ENCODE results near the gene RHOH. TPM values are rescaled to one million over a fixed set of nuclear protein-coding genes. Genes with fewer than 3 reads are reported as not detected.

Gene RHOH
- total and polyA plus RNA-seq, 9 of the 15 experiments (the other 6 are each of a cell fraction or from before 2014, with no cell fraction given), result 14.3 to 37.7 (median 23.2) TPM

DNA sequence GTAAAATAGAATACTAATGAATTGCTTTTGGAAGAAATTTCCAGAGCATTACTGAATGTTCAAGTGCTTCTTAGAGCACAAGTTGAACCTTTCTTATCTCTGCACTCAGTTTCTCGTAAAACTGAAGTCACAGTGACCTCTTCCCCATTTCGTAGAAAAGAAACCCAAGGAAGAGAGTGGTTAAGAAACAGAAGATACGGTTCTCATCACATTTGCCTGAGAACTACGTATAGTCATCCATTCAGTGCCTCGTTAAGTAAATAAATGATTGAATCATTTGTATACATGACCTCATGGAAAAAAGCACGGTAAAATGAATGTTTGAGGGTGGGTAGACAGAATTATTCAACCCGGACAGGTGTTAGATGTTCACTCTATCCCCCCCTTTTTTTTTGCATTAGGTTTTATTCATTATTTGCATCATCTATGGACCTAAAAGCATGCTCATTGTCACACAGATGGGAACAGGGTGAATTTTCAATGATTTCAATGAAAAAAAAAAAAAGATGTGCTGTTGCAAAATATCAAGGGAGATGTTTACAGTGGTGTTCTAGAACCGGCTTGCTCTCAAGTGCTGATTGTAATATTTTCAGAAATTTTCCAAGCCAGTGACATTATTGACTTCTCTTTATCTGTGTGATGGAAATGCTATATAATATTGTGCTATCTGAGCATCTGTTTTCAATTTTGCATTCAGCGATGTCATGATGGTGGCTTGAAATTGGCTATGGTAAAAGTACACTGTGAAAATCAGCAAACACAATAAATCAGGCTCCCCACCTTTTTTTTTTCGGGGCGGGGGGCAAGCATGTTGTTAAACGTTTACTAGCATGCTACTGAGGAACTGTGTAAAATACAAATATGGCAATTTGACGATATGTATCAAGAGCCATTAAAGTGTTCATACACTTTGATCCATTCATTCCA is 4.3 kb downstream of the RHOH start (continued):
- TF ChIP-seq, protein P1, sequence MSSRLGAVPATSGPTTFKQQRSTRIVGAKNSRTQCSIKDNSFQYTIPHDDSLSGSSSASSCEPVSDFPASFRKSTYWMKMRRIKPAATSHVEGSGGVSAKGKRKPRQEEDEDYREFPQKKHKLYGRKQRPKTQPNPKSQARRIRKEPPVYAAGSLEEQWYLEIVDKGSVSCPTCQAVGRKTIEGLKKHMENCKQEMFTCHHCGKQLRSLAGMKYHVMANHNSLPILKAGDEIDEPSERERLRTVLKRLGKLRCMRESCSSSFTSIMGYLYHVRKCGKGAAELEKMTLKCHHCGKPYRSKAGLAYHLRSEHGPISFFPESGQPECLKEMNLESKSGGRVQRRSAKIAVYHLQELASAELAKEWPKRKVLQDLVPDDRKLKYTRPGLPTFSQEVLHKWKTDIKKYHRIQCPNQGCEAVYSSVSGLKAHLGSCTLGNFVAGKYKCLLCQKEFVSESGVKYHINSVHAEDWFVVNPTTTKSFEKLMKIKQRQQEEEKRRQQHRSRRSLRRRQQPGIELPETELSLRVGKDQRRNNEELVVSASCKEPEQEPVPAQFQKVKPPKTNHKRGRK (tag; IDR thresholded peaks at IDR 0.05), result no peak
- TF ChIP-seq MYC (IDR thresholded peaks at IDR 0.05; ENCODE audit: low read depth, low read length), result peak; percentile 54; the same call in 1 of the 2 replicates
- TF ChIP-seq MYC (CRISPR knock-in tag; IDR thresholded peaks at IDR 0.05; ENCODE audit: borderline replicate concordance, low read depth), result no peak
- TF ChIP-seq ESRRA (IDR thresholded peaks at IDR 0.05; ENCODE audit: borderline replicate concordance, low read depth), result peak; percentile 67; the same call in 1 of the 2 replicates
- no peak for TF ChIP-seq ZNF668 (CRISPR knock-in tag; IDR thresholded peaks at IDR 0.05)
- peak; percentile 82 for TF ChIP-seq ARID1B (IDR thresholded peaks at IDR 0.05)
- no peak for TF ChIP-seq NRF1 (conservative IDR thresholded peaks at IDR 0.05 in 1 of 2, IDR thresholded peaks at IDR 0.05 in 1 of 2)
- TF ChIP-seq SRSF9 (IDR thresholded peaks at IDR 0.05; ENCODE audit: borderline replicate concordance, low read depth, low read length), result no peak
- peak; percentile 83 for TF ChIP-seq JUND (IDR thresholded peaks at IDR 0.05; ENCODE audit: borderline replicate concordance, low read depth, low read length)
- TF ChIP-seq JUND (tag; IDR thresholded peaks at IDR 0.05; ENCODE audit: borderline replicate concordance, low read depth, low read length), result peak; percentile 86; the same call in 1 of the 3 replicates
- TF ChIP-seq, protein P2, sequence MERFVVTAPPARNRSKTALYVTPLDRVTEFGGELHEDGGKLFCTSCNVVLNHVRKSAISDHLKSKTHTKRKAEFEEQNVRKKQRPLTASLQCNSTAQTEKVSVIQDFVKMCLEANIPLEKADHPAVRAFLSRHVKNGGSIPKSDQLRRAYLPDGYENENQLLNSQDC (CRISPR knock-in tag; IDR thresholded peaks at IDR 0.05), result no peak
- no peak for TF ChIP-seq STAT5B (CRISPR knock-in tag; IDR thresholded peaks at IDR 0.05)
- no peak for TF ChIP-seq GTF2F1 (IDR thresholded peaks at IDR 0.05; ENCODE audit: low read depth, low read length)
- no peak for TF ChIP-seq ZNF311 (CRISPR knock-in tag; IDR thresholded peaks at IDR 0.05)
- TF ChIP-seq C11orf30 (IDR thresholded peaks at IDR 0.05; ENCODE audit: low read depth), result 0 out of 2 replicates have a peak, but pooled peaks have one; percentile 3
- TF ChIP-seq, protein P3, sequence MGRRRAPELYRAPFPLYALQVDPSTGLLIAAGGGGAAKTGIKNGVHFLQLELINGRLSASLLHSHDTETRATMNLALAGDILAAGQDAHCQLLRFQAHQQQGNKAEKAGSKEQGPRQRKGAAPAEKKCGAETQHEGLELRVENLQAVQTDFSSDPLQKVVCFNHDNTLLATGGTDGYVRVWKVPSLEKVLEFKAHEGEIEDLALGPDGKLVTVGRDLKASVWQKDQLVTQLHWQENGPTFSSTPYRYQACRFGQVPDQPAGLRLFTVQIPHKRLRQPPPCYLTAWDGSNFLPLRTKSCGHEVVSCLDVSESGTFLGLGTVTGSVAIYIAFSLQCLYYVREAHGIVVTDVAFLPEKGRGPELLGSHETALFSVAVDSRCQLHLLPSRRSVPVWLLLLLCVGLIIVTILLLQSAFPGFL (CRISPR knock-in tag; IDR thresholded peaks at IDR 0.05), result no peak
- TF ChIP-seq NR2C1 (IDR thresholded peaks at IDR 0.05), result peak; percentile 68
- TF ChIP-seq NR2C1 (tag; IDR thresholded peaks at IDR 0.05), result peak; percentile 58; the same call in 1 of the 2 replicates
- TF ChIP-seq CXXC5 (CRISPR knock-in tag; IDR thresholded peaks at IDR 0.05), result peak; percentile 69; the same call in 1 of the 2 replicates
- TF ChIP-seq SNRNP70 (optimal IDR thresholded peaks at IDR 0.05; ENCODE audit: low read depth, low read length), result no peak
- TF ChIP-seq PRPF4 (IDR thresholded peaks at IDR 0.05; ENCODE audit: insufficient read depth, low read depth, low read length, poor library complexity, severe bottlenecking), result no peak
- no peak for TF ChIP-seq POLR3G (IDR thresholded peaks at IDR 0.05; ENCODE audit: extremely low read depth, insufficient read length, insufficient replicate concordance)
- TF ChIP-seq, protein P4, sequence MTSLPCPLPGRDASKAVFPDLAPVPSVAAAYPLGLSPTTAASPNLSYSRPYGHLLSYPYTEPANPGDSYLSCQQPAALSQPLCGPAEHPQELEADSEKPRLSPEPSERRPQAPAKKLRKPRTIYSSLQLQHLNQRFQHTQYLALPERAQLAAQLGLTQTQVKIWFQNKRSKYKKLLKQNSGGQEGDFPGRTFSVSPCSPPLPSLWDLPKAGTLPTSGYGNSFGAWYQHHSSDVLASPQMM (CRISPR knock-in tag; IDR thresholded peaks at IDR 0.05), result no peak
- TF ChIP-seq, protein P5, sequence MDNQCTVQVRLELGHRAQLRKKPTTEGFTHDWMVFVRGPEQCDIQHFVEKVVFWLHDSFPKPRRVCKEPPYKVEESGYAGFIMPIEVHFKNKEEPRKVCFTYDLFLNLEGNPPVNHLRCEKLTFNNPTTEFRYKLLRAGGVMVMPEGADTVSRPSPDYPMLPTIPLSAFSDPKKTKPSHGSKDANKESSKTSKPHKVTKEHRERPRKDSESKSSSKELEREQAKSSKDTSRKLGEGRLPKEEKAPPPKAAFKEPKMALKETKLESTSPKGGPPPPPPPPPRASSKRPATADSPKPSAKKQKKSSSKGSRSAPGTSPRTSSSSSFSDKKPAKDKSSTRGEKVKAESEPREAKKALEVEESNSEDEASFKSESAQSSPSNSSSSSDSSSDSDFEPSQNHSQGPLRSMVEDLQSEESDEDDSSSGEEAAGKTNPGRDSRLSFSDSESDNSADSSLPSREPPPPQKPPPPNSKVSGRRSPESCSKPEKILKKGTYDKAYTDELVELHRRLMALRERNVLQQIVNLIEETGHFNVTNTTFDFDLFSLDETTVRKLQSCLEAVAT (IDR thresholded peaks at IDR 0.05), result peak; percentile 63 to 67; a peak in 2 of 4 replicates

Data from K562 (cell line).